Left renal cortex interstitium (tissue), 4 donors: ENCODE results near the gene C19orf25. TPM values are rescaled to one million over a fixed set of nuclear protein-coding genes. Genes with fewer than 3 reads are reported as not detected.
"Not testable (repeated sequence)": the region's sequence is repeated elsewhere in the genome, so short reads cannot be mapped to it uniquely, and the experiment has no call there.

Experiments used
- DNase-seq, 4 donors: peaks; one replicate each; pipeline ENCODE4 v3.0.0-alpha.2; 2013; ENCODE audit warnings: low read depth in 4 of 4, low spot score in 2 of 4, missing footprints in 1 of 4
- polyA plus RNA-seq, 4 donors: library from polyadenylated mRNA; unstranded; fragments of 120-200 nt; gene quantifications; one replicate each; pipeline ENCODE4 v1.2.1, GENCODE V29; 2013; ENCODE audit not compliant: insufficient read length in 4 of 4

The C19orf25 gene
- polyA plus RNA-seq, 4 donors = 17.1 to 38.3 (median 33.1) TPM

DNA sequence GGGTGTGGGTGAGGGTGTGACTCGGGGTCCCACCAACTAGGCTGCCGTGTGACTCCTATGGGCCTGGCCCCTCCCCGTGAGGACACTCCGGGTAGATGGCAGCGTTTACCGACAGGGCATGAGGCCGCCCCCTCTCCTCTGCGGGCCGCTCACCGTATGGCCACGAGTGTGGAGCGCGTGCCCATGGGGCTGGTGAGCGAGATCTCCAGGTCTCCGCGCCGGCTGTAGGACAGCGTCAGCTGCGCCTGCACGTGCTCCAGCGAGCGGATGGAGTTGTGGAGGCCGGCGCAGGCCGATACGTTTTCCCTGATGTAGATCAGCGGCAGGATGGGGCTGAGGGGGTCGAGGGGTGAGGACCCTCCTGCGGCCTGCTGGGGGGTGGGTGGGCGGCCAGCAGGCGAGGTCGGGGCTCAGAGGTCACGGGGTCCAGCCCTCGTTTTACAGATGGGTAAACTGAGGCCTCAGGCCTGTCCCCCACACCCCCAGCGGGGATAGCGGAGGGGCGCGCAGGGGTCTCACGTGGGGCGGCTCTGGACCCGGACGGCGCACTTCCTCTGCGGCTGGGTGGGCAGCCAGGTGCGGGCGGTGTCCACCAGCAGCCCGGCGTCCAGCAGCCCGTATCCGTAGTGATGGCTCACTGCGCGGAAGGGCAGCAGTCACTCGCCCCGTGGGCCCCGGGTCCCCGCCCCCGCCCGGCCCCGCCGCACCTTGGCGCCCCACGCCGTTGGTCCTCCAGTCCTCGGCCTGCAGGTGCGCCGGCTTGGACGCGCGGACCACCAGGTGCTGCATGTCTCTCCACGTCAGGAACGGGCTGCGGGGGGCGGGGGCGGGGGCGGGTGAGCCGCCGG lies 4.3 kb upstream of the C19orf25 start:
- DNase-seq = no peak

DNA sequence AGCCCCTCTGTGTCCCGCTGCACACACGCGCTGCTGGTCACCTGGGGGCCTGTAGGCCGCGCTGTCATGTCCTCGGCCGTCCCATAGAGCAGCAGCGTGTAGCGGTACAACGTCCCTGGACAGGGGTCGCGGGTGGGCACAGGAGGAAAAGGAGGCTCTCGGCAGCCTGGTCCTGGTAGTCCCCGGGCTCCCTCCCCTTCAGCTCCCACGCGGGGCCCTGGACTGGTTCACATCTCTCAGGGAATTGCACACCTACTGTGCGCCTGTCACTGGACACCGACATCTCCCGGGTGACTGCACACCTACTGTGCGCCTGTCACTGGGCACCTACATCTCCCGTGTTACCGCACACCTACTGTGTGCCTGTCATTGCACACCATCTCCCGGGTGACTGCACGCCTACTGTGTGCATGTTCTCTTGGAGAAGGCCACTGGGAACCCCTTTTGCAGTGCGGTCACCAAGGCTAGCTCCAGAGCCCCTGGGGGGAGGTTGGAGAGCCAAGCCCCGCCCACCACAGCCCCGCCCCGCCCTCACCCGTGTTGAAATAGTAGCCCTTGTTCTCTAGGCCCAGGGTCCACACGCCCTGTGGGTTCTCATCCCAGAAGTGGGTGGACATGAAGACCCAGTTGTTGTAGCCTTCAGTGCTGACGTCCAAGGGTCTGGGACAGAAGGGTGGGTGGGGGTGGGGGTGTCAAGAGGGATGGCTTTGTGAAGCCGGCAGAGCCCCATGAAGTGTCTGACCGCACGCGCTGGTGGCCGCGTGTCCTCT lies 3.5 kb upstream of the C19orf25 start:
- no peak for DNase-seq

DNA sequence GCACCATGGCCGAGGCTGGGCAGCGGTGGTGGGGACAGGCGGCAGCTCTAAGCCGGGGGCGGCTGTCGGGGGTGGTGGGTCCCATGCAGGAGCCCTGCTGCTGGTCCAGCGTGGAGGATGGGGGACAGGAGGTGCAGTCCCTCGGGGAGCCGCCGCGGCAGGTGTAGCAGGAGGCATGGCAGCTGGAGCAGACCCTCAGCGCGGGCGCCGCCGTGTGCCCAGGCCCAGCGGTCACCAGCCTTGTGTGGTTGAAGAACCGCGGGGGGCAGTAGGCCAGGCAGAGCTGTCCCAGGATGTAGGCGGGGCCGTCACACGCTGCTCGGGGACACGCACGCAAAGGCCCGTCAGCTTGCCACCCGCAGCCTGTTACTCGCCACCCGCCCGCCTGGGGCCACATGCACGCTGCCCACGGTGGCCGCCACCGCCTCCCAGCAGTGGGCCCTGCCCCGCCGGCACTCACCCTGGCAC lies 2.9 kb upstream of the C19orf25 start:
- no peak for DNase-seq

DNA sequence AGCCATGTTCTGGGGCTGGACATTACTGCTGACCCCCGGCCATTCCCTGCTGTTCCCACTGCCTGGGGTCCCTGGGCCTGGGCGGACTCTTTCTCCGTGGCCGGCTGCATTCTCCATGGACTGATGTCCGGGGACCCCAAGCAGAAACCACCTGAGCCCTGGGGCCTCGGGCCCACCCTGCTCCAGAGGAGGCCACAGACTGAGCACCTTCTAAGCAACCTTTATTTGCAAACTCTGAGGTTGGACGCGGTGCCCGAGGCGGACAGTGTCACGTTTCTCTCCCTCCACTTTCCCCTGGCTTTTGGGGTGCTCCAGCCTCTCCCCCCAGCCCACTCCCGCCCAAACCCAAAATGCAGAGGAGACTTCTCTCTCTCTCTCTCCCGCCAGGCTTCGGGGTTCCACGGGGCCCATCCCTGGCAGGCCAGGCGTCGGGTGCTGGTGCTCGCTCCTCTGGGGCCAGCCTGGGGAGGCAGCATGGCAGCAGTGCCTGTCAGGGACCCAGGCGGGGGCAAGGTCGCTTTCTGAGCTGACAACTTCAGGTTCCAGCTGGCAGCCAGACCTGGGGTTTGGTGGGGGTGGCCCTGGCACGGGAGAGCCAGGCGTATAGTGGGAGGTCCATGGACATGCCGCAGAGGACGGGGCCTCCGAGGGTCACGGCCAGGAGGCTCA lies 2.3 kb upstream of the C19orf25 start:
- no peak for DNase-seq

DNA sequence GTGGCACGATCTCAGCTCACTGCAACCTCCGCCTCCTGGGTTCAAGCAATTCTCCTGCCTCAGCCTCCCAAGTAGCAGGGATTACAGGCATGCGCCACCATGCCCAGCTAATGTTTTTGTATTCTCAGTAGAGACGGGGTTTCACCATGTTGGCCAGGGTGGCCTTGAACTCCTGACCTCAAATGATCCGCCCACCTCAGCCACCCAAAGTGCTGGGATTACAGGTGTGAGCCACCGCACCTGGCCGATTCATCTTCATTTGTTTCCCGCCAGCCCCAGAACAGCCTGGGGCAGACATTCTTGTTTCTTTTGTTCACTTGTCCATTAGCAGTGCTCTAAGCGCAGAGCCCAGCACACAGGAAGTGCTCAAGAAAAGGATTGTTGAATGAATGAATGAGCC lies 2.0 kb downstream of the C19orf25 start:
- not testable (repeated sequence) for DNase-seq

DNA sequence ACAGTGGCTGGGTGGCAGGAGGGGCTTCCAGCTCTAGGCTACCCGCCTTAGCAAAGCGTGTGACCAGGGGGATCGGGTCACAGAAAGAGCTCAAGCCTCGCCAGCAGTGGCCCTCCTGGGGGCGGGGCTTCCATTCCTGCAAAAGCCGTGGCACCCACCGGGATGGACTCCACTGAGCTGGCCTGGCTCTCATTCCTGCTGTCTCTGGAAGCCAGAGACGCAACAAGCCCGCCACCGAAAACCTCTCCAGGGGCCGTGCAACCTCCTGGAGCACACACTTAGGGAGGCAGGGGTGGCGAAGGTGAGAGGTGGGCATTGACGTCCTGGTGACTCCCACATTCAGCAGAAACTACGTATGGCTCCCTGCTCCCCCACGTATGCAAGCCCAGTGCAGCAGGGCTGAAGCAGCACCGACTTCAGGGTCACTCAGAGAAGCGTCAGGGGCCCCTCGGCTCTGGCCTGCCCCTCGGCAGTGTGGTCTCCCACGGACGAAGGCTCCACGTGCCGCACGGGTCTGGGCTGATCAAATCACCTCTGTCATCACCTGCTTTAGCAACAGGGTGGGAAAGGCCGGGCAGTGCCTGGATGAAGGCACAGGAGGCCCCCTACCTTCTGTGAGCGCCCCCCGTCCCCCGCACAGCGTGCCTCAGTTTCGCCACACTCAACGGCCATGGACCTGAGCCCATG lies 3.1 kb downstream of the C19orf25 start:
- no peak for DNase-seq

DNA sequence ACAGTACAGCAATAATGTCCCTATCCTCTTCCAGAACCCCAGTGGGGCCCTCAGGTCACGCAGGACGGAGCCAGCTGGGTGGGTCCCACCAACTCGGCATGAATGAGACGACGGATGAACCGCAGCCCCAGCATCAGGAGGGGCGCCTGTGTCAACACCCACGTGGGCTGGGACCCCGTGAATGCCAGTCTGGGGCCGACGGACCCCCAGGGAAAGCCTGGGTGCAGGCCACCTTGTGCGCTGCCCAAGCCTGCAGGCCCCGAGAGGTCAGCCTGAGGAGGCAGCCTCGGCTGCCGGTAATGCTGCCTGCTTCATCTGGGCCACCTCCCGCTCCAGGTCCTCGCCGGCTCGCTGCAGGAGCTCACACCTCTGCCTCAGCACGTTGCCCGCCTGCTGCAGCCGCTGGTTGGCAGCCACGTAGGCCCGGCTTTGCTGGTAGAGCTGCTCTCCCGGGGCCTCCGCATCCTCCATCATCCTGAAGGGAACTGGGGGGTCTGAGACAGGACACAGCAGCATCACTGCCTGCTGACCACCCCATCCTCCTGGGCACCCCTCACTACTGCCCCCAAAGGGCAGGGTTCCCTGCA lies 4.2 kb downstream of the C19orf25 start:
- DNase-seq = no peak

DNA sequence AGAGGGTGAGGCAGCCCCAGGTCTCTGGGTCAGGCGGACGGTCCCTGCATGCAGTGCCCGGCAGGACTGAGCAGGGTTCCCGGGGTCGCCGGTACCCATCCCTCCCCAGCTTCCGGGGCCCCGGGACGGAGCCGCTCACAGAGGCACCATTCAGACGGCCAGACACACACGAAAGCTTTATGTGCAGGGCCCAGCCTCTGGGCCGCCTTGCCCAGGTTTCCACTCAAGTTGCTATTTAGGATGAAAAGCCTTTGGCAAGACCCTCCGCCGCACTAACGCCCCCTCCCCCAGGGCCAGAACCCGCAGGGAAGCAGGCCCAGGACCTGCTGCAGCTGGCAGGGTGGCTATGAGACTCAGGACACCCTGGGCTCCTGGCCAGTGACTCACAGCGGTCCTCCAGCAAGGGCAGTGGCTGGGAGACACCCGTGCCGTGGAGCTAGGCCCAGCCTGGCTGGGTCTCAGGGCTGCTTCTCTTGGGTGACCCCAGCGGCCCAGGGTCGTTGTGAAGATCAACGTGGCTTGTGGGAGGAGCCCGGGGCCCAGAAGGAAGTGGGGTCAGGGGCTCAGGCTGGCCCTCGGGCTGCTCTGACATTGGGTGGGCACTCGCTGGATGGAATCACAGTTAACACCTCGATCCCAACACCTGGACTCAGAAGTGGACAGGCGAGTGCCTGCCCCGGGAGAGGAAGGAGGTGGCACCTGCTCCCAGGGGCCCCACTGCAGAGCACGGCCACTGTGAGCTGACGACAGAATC lies 4.8 kb downstream of the C19orf25 start:
- no peak for DNase-seq

DNA sequence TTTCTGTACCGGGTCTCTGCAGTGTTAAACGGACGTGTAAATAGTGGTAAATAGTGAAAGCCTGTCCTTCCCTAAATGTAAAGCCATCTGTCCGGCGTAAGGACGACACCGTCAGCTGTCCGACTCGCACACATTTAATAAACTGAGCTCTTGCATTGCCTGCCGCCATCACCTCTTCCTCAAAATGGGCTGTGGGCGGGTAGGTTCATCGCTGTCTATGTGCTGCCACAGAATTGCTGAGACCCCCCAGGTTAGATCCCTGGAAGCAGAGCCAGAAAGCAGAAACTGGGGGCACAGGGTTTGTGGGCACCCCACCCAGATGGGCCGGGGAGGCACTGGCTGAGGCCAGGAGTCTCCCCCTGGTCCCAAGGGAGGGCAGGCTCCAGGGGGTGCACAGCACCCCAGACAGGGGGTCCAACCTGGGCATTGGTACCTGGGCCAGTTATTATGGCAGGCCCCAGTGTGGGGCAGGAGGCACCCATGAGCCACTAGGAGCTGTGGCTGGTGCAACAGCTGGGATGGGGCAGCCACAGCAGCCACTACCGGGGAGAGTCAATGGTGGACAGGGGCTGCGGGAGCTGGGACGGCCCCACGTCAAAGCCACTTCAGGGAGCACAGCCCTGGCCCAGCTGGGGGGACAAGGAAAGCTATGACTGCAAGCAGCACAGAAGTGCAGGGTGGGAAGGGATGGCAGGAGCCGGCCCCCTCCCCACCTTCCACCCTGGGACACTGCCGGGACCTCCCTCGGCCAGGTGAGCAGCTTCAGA lies 5.7 kb downstream of the C19orf25 start:
- no peak for DNase-seq

DNA sequence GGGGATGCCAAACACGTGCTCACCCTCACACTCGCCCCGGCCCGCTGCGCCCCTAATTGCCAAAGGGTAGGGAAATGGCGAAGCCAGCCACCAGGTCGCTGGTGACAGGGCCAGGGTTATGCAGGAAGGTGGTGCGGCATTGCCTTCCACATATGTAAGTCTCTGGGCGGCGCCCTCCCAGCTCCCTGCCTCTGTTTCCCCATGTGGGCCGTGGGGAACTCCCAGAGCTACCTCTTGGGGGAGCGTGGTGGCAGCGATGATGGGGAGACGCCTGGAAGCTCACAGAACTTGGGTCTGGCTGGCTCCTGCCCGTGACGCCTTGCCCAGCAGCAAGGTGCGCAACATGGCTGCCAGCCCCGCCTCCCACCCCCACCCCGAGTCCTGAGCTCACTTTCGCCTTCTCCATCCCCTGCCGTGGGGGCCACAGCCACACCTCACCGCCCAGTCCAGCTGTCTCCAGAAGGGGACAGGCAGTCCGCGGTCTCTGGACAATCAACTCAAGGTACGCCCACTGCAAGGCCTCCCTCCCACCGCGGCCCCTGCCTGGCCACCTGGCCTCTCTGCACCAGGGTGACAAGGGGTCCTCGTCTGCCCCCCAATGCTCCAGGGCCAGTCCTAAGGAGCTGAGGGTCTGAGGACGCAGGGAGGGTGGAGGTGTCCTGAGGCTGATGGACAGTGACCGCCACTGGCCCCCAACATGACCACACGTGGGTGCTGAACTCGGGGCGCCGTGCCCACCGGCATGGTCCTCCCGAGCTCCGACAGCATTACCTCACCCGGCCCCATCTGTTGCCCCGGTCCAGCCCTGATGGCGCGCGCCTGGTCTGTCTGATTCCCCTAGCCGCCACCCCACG lies 6.6 kb downstream of the C19orf25 start:
- DNase-seq = no peak

DNA sequence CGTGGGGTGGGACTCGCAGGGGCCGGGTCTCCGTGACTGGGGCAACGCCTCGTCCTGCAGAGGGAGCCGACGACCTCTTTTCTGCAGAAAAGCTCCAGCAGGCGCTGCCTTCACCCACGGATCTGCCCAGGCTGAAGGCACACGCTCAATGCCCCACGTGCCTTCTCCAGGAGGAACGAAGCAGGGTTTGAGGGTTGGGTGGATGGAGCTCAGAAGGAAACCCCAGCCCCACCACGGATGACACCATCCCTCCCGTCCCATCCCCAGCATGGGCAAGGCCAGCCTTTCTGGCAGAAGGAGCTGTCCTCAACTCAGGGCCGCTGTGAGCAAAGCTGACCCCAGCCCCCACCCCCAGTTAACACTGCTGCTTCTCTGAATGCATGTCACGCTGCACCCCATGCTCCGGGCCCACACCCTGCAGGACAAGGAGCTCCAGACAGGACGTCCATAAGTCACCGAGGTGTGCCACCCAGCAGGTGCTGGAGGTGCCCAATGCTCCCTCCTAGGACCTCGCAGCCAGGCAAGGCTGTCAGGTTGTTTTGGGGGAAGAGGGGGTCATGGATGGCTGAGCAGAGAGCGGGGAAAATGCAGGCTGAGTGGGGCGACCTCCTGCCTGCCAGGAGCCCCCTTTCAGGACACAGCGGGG lies 7.4 kb downstream of the C19orf25 start:
- DNase-seq = no peak

DNA sequence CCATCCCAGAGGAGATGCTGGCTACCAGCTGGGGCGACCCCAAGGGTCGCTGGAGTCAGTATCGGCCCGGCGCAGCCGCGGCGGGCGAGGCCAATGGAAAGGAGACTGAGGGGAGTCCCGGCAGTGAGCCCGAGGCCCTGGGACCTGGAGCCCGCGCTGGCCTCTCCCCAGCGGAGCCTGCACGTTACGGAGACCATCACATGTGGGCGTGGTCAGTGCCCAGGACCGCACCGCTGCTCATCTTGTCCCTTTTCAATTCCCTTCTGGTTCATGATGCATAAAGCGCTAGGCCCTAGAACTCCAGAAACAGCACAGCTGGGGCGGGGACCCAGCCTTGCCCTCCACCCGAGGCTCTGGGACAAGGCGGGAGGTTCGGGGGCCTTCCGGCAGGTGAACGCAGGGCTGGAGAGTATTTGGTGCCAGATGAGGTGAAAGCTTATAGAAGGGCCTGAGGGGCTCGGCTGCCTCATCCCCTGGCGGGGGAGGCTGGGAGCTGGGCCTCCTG lies 8.0 kb downstream of the C19orf25 start:
- DNase-seq = no peak

DNA sequence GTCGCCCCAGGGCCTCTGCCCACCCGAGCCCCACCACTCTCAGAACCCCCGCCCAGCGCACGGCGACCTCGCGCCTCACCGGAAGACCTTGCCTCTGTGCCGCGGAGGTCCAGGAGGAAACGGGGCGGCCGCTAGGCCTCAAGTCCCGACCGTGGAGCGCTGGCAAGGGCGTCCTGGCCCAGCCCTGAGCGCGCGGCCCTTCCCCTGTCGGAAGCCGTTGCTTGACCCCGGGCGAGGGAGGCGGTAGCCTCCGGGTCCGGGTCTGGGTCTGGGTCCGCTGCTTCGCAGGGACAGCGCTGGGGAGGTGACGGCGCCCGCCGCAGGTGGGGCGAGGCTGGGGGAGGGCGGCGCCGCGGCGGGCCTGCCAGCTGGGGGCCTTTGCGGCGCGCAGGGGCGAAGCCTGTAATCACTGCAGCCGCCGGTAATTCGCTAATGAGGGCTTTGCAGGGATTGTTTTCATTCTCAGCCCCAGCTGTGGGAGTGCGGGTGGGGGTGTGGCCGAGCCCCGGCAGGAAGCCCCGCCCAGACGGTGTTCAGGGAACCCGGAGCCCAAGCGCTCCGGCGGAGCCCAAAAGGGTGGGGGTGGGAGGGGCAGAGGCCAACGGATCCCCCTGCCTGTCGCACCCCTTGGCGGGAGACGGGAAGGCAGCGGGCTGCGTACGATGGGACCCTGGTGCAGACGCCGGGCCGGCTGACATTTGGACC lies 8.6 kb downstream of the C19orf25 start:
- no peak for DNase-seq

DNA sequence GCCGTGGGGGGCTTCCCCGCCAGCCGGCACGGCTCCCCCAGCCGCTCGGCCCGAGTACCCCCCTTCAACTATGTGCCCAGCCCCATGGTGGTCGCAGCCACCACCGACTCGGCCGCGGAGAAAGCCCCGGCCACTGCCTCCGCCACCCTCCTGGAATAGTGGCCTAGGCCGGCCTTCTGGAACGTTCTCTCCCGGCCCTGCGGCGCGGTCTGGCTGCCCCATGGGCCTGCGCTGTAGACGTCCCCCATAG lies 9.0 kb downstream of the C19orf25 start:
- no peak for DNase-seq

DNA sequence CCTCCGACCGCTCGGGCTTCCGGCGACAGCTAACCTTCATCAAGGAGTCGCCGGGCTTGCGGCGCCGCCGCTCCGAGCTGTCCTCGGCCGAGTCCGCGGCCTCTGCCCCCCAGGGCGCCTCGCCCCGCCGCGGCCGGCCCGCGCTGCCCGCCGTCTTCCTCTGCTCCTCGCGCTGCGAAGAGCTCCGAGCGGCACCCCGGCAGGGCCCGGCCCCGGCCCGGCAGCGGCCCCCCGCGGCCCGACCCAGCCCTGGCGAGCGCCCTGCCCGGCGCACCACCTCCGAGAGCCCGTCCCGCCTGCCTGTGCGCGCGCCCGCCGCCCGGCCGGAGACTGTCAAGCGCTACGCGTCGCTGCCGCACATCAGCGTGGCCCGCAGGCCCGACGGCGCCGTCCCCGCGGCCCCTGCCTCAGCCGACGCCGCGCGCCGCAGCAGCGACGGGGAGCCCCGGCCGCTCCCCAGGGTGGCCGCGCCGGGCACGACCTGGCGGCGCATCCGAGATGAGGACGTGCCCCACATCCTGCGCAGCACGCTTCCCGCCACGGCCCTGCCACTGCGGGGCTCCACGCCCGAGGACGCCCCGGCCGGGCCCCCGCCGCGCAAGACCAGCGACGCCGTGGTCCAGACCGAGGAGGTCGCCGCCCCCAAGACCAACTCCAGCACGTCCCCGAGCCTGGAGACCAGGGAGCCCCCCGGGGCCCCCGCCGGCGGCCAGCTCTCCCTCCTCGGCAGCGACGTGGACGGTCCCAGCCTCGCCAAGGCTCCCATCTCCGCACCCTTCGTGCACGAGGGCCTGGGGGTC lies 9.6 kb downstream of the C19orf25 start:
- DNase-seq = no peak

DNA sequence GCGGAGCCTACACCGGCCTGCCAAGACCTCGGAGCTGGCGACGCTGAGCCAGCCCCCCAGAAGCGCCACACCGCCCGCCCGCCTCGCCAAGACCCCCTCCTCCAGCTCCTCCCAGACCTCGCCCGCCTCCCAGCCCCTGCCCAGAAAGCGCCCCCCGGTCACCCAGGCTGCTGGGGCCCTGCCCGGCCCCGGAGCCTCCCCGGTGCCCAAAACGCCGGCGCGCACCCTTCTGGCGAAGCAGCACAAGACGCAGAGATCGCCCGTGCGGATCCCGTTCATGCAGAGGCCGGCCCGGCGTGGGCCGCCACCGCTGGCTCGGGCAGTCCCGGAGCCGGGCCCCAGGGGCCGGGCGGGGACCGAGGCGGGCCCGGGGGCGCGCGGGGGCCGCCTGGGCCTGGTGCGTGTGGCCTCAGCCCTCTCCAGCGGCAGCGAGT lies 10.2 kb downstream of the C19orf25 start:
- DNase-seq = no peak
